Right cardiac atrium (tissue), 5 donors: ENCODE data around the gene LYRM9. TPM values are rescaled to one million over a fixed set of nuclear protein-coding genes. Genes with fewer than 3 reads are reported as not detected.

Experiments
- ATAC-seq, 2 donors: fragments of 200-7000 bp; cut with Tn5 transposase; one replicate each; pipeline versions ENCODE4 v1.8.0 to v1.9.1; 2020; ENCODE audit warnings: moderate library complexity in 2 of 2, mild to moderate bottlenecking in 1 of 2
- DNase-seq, 3 donors: peaks; one replicate each; pipeline ENCODE4 v3.0.0-alpha.2; 2020
- H3K27ac ChIP-seq: one replicate; pipeline ENCODE4 v1.5.1; 2013; ENCODE audit warnings: mild to moderate bottlenecking, low read length, control low read depth, moderate library complexity
- H3K27me3 ChIP-seq: one replicate; pipeline ENCODE4 v1.6.1; 2013; ENCODE audit not compliant: control insufficient read depth, insufficient read depth
- H3K4me1 ChIP-seq: one replicate; pipeline ENCODE4 v1.6.1; 2013; ENCODE audit warnings: low read length; ENCODE audit not compliant: control insufficient read depth, insufficient read depth
- H3K4me3 ChIP-seq: one replicate; pipeline ENCODE4 v1.5.1; 2013; ENCODE audit warnings: low read length, control low read depth
- H3K9me3 ChIP-seq: one replicate; pipeline ENCODE4 v1.6.1; 2013; ENCODE audit warnings: low read length; ENCODE audit not compliant: control insufficient read depth
- WGBS: extraction: QIAGEN DNeasy Blood & Tissue Kit; methylation state at CpG from one replicate; pipeline ENCODE4 v1.1.7; 2013; 5-methylcytosine and 5-hydroxymethylcytosine counted together
- intact Hi-C, 4 donors: fragments of 100-400 bp; cut with DNase I; formaldehyde crosslinking; loops; one replicate each; pipeline versions ENCODE4 v1.11.0 to v1.14.0; 2022 to 2023
- polyA plus RNA-seq: library from polyadenylated mRNA; stranded (reverse); fragments of 200-250 nt; gene quantifications from one replicate; pipeline ENCODE4 v1.2.3, GENCODE V29; 2013
- total RNA-seq, 4 donors: library from RNA; stranded (reverse); fragmentation: NEBNext Ultra II Directional; extraction: Animal tissue kit (Norgen Biotek cat#: 25700); gene quantifications; one replicate each; pipeline ENCODE4 v1.2.1, GENCODE V29; 2021
- donor health status: healthy with polysubstance abuse.
- donor health status: DM: no; HTN: yes; CAD: no.
- donor health status: DM: no; HTN: no; CAD: no.
- donor health status: DM: no; HTN: yes; CAD: no; lungs with severe emphysema.
- donor health status: DM: yes; HTN: yes; CAD: no.

Gene LYRM9
- total and polyA plus RNA-seq, 5 donors = 9.0 to 20.8 (median 10.0) TPM

GRCh38 chr17:27872776-27873175 lies 20.4 kb downstream of the LYRM9 start:
- 97% methylated on average over 3 of the region's 3 CpGs for WGBS
- no peaks in the 10 kb centered on the region for H3K9me3 ChIP-seq
- no peaks in the 10 kb centered on the region for H3K27me3 ChIP-seq
- ATAC-seq = no peak
- H3K27ac ChIP-seq = no peak overlapping the region
- H3K4me1 ChIP-seq = no peaks in the 10 kb centered on the region
- no peak for DNase-seq
- no peak overlapping the region for H3K4me3 ChIP-seq
- intact Hi-C loops = loop anchor here in 1 of 4 donors (10.0 kb wide), 1 partner anchor 208 kb away; no protein-coding TSS in a partner anchor

GRCh38 chr17:27871407-27871806 lies 21.8 kb downstream of the LYRM9 start:
- H3K4me3 ChIP-seq = no peak overlapping the region
- H3K27me3 ChIP-seq = no peaks in the 10 kb centered on the region
- no peaks in the 10 kb centered on the region for H3K4me1 ChIP-seq
- ATAC-seq = no peak
- intact Hi-C loops = loop anchor here in 1 of 4 donors (10.0 kb wide), 1 partner anchor 207 kb away; no protein-coding TSS in a partner anchor
- H3K9me3 ChIP-seq = no peaks in the 10 kb centered on the region
- no peak overlapping the region for H3K27ac ChIP-seq
- WGBS = 62% methylated on average over 2 of the region's 2 CpGs
- DNase-seq = no peak

GRCh38 chr17:27870345-27870744 lies 22.8 kb downstream of the LYRM9 start:
- H3K4me1 ChIP-seq = no peaks in the 10 kb centered on the region
- H3K27me3 ChIP-seq = no peaks in the 10 kb centered on the region
- H3K27ac ChIP-seq = no peak overlapping the region
- WGBS = 92% methylated on average over 2 of the region's 2 CpGs
- DNase-seq (no peak), ATAC-seq (no peak)
- no peaks in the 10 kb centered on the region for H3K9me3 ChIP-seq
- intact Hi-C loops = loop anchor here in 1 of 4 donors (10.0 kb wide), 1 partner anchor 206 kb away; no protein-coding TSS in a partner anchor
- no peak overlapping the region for H3K4me3 ChIP-seq

GRCh38 chr17:27868565-27868964 lies 24.6 kb downstream of the LYRM9 start:
- ATAC-seq (no peak), DNase-seq (no peak)
- Histone ChIP-seq H3K9me3 (no peaks in the 10 kb centered on the region), H3K27me3 (no peaks in the 10 kb centered on the region), H3K27ac (no peak overlapping the region), H3K4me3 (no peak overlapping the region), H3K4me1 (no peaks in the 10 kb centered on the region)
- WGBS = 92% methylated on average over 8 of the region's 8 CpGs
- intact Hi-C loops = no loop called here

- Histone ChIP-seq H3K9me3 (no peaks in the 10 kb centered on the region), H3K4me1 (no peaks in the 10 kb centered on the region), H3K4me3 (no peak overlapping the region), H3K27me3 (no peaks in the 10 kb centered on the region), H3K27ac (no peak overlapping the region)
- DNase-seq (no peak), ATAC-seq (no peak)
- 64% methylated on average over 4 of the region's 4 CpGs for WGBS
- intact Hi-C loops = no loop called here
These were observed 30.3 kb downstream of the LYRM9 start for GRCh38 chr17:27862840-27863239.

GRCh38 chr17:27862004-27862403 lies 31.2 kb downstream of the LYRM9 start:
- H3K27me3 ChIP-seq = no peaks in the 10 kb centered on the region
- no peaks in the 10 kb centered on the region for H3K4me1 ChIP-seq
- DNase-seq (no peak), ATAC-seq (no peak)
- H3K27ac ChIP-seq = no peak overlapping the region
- WGBS = 85% methylated on average over 4 of the region's 4 CpGs
- H3K9me3 ChIP-seq = no peaks in the 10 kb centered on the region
- intact Hi-C loops = no loop called here
- no peak overlapping the region for H3K4me3 ChIP-seq

GRCh38 chr17:27860971-27861664 lies 32.0 kb downstream of the LYRM9 start:
- WGBS = 75% methylated on average over 3 of the region's 3 CpGs
- no peak for ATAC-seq
- intact Hi-C loops = no loop called here

GRCh38 chr17:27858621-27859305 lies 34.4 kb downstream of the LYRM9 start:
- WGBS = 88% methylated on average over 6 of the region's 6 CpGs
- ATAC-seq = no peak
- intact Hi-C loops = no loop called here

More at GRCh38 chr17:27860971-27861664, 32.0 kb downstream of the LYRM9 start:
- no peak for DNase-seq
- H3K4me3 ChIP-seq = no peak overlapping the region
- H3K4me1 ChIP-seq = no peaks in the 10 kb centered on the region
- no peaks in the 10 kb centered on the region for H3K9me3 ChIP-seq
- no peaks in the 10 kb centered on the region for H3K27me3 ChIP-seq
- no peak overlapping the region for H3K27ac ChIP-seq

GRCh38 chr17:27856676-27857432 lies 36.3 kb downstream of the LYRM9 start:
- Histone ChIP-seq H3K4me1 (no peaks in the 10 kb centered on the region), H3K27ac (no peak overlapping the region), H3K27me3 (no peaks in the 10 kb centered on the region), H3K9me3 (no peaks in the 10 kb centered on the region), H3K4me3 (no peak overlapping the region)
- intact Hi-C loops = no loop called here
- 72% methylated on average over 5 of the region's 5 CpGs for WGBS
- ATAC-seq = no peak
- no peak for DNase-seq

More at GRCh38 chr17:27858621-27859305, 34.4 kb downstream of the LYRM9 start:
- Histone ChIP-seq H3K4me1 (no peaks in the 10 kb centered on the region), H3K27ac (no peak overlapping the region), H3K9me3 (no peaks in the 10 kb centered on the region), H3K4me3 (no peak overlapping the region), H3K27me3 (no peaks in the 10 kb centered on the region)
- no peak for DNase-seq

- Histone ChIP-seq H3K27me3 (no peaks in the 10 kb centered on the region), H3K4me3 (no peak overlapping the region), H3K27ac (no peak overlapping the region), H3K9me3 (no peaks in the 10 kb centered on the region), H3K4me1 (no peaks in the 10 kb centered on the region)
- DNase-seq = no peak
- no peak for ATAC-seq
- 94% methylated on average over 3 of the region's 3 CpGs for WGBS
- intact Hi-C loops = no loop called here
These were observed 37.7 kb downstream of the LYRM9 start for GRCh38 chr17:27855454-27855853.

GRCh38 chr17:27854163-27854562 lies 39.0 kb downstream of the LYRM9 start:
- no peak overlapping the region for H3K27ac ChIP-seq
- no peak overlapping the region for H3K4me3 ChIP-seq
- 86% methylated on average over 5 of the region's 5 CpGs for WGBS
- H3K4me1 ChIP-seq = no peaks in the 10 kb centered on the region
- DNase-seq (no peak), ATAC-seq (no peak)
- no peaks in the 10 kb centered on the region for H3K9me3 ChIP-seq
- no peaks in the 10 kb centered on the region for H3K27me3 ChIP-seq
- intact Hi-C loops = no loop called here
